Left ventricle myocardium inferior (tissue), 1 donor: ENCODE results near the gene CAPN2. TPM values are rescaled to one million over a fixed set of nuclear protein-coding genes. Genes with fewer than 3 reads are reported as not detected.
"Not testable (repeated sequence)": the region's sequence is repeated elsewhere in the genome, so short reads cannot be mapped to it uniquely, and the experiment has no call there.

Experiments used
- DNase-seq: peaks from one replicate; pipeline ENCODE4 v3.0.0-alpha.2; 2020
- H3K27ac ChIP-seq: fragments of 200-600 bp; replicated peaks from 2 replicates; pipeline ENCODE4 v1.8.0; 2021
- H3K27me3 ChIP-seq: fragments of 200-600 bp; 2 replicates; pipeline ENCODE4 v1.8.0; 2021; ENCODE audit warnings: low read depth
- H3K36me3 ChIP-seq: fragments of 200-600 bp; 2 replicates; pipeline ENCODE4 v1.8.0; 2021
- H3K4me1 ChIP-seq: fragments of 200-600 bp; 2 replicates; pipeline ENCODE4 v1.8.0; 2021
- H3K4me3 ChIP-seq: fragments of 200-600 bp; 2 replicates; pipeline ENCODE4 v1.8.0; 2021; ENCODE audit warnings: mild to moderate bottlenecking, moderate library complexity
- H3K9me3 ChIP-seq: fragments of 200-600 bp; replicated peaks from 2 replicates; pipeline ENCODE4 v1.8.0; 2021
- intact Hi-C: fragments of 100-400 bp; cut with micrococcal nuclease; formaldehyde crosslinking; loops from one replicate; pipeline ENCODE4 v1.11.0; 2022
- total RNA-seq: library from RNA; stranded (reverse); fragmentation: NEBNext Ultra II Directional; extraction: Animal tissue kit (Norgen Biotek cat#: 25700); gene quantifications from one replicate; pipeline ENCODE4 v1.2.1, GENCODE V29; 2021
- TF ChIP-seq, protein P1 (sequence below): fragments of 200-600 bp; IDR thresholded peaks from 2 replicates; pipeline ENCODE4 v1.8.0; 2021; ENCODE audit warnings: antibody characterized with exemption, mild to moderate bottlenecking, borderline replicate concordance
- donor health status: DM: no; HTN: yes; CAD: no; lungs with severe emphysema.

CAPN2 gene
- total RNA-seq, 1 donor from 2014 or later: 65.3 TPM

DNA sequence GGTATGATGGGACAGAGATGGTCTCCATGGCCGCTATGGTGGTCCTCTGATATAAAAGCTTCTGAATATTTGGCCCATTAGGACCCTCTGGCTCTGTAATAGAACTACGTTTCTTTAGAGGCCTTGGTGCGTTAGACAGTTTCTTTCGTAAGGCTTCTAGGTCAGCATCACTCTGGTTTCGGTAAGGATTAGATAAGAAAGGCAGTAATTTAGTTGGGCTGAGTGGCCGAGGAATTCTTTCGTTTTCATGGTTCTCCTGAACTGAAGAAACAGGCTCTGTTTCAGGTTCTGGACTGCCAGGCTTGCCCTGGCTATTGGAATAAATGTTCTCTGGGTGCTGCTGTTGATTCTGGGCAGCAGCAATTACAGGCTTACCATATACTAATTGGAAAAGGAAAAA is 83.9 kb downstream of the CAPN2 start:
- no peaks in the 10 kb centered on the region for H3K4me1 ChIP-seq
- no peak for DNase-seq
- peaks cover 84% of the 10 kb centered on the region for H3K36me3 ChIP-seq
- no peaks in the 10 kb centered on the region for H3K27me3 ChIP-seq
- no peak overlapping the region for H3K27ac ChIP-seq
- intact Hi-C loops: no loop called here
- H3K4me3 ChIP-seq: no peak overlapping the region
- TF ChIP-seq, protein P1, sequence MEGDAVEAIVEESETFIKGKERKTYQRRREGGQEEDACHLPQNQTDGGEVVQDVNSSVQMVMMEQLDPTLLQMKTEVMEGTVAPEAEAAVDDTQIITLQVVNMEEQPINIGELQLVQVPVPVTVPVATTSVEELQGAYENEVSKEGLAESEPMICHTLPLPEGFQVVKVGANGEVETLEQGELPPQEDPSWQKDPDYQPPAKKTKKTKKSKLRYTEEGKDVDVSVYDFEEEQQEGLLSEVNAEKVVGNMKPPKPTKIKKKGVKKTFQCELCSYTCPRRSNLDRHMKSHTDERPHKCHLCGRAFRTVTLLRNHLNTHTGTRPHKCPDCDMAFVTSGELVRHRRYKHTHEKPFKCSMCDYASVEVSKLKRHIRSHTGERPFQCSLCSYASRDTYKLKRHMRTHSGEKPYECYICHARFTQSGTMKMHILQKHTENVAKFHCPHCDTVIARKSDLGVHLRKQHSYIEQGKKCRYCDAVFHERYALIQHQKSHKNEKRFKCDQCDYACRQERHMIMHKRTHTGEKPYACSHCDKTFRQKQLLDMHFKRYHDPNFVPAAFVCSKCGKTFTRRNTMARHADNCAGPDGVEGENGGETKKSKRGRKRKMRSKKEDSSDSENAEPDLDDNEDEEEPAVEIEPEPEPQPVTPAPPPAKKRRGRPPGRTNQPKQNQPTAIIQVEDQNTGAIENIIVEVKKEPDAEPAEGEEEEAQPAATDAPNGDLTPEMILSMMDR: no peak
- no peaks in the 10 kb centered on the region for H3K9me3 ChIP-seq

DNA sequence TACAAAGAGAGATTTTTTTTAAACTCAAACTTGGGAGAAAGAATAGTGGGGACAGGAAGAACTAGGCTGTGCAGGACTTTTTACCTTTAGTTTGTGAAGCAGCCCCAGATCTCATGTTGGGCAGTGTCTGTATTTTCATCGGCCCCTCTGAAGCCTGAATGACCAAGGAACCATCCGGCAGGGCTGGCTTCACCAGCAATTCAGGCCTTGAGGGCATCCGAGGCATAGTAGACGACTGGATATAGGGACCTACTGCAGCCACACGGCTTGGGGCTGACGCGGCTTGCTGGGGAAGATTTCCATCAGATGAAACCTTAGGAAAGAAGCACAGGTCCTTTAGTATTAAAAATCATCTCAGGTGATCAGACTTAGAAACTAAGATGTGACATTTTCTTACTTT is 89.7 kb downstream of the CAPN2 start:
- no peaks in the 10 kb centered on the region for H3K9me3 ChIP-seq
- H3K4me1 ChIP-seq: peaks cover 5% of the 10 kb centered on the region
- H3K27ac ChIP-seq: no peak overlapping the region
- DNase-seq: no peak
- TF ChIP-seq, protein P1: no peak
- no peaks in the 10 kb centered on the region for H3K27me3 ChIP-seq
- H3K4me3 ChIP-seq: no peak overlapping the region
- H3K36me3 ChIP-seq: peaks cover 93% of the 10 kb centered on the region
- intact Hi-C loops: no loop called here

DNA sequence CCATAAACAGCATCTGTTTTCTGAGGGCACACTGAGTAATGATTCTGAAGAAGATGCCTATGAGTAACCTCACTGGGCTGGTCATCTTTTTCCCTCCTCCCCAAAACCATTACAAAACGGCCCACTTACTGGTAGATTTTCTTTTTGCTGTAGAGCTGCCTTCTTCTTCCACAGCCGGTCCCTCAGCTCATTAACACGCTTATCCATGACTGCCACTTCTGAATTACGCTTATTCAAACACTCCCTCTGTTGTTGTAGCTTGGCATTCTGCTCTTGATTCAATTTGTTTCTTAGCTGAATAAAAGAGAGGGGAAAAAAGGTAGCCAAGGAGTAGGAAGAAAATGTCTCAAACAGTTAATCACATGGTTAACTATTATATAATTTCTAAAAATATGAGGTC is 90.3 kb downstream of the CAPN2 start:
- TF ChIP-seq, protein P1: no peak
- peaks cover 91% of the 10 kb centered on the region for H3K36me3 ChIP-seq
- DNase-seq: no peak
- no peaks in the 10 kb centered on the region for H3K27me3 ChIP-seq
- H3K9me3 ChIP-seq: peaks cover 3% of the 10 kb centered on the region
- intact Hi-C loops: no loop called here
- no peak overlapping the region for H3K4me3 ChIP-seq
- no peak overlapping the region for H3K27ac ChIP-seq
- H3K4me1 ChIP-seq: peaks cover 5% of the 10 kb centered on the region

DNA sequence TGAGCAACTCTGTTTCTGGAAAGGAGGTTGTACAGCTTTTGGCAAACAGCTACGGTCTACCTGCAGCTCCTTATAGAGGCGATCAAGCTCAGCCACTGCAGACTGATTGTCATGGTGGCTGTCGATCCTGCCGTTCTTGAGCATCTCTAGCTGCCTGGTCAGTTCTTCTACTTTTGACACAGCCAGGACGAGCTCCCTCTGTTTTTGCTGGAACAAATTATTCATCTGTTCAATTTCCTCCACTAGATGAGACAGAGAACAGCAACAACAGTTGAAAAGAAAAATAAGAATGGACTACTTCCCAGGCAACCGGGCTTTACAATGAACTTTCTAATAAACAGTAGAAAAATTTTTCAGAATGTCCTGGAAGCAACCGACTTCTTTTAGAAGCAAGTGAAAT is 90.9 kb downstream of the CAPN2 start:
- no peak overlapping the region for H3K27ac ChIP-seq
- peaks cover 85% of the 10 kb centered on the region for H3K36me3 ChIP-seq
- H3K4me3 ChIP-seq: no peak overlapping the region
- intact Hi-C loops: no loop called here
- TF ChIP-seq, protein P1: no peak
- no peak for DNase-seq
- peaks cover 5% of the 10 kb centered on the region for H3K4me1 ChIP-seq
- H3K9me3 ChIP-seq: peaks cover 3% of the 10 kb centered on the region
- no peaks in the 10 kb centered on the region for H3K27me3 ChIP-seq

DNA sequence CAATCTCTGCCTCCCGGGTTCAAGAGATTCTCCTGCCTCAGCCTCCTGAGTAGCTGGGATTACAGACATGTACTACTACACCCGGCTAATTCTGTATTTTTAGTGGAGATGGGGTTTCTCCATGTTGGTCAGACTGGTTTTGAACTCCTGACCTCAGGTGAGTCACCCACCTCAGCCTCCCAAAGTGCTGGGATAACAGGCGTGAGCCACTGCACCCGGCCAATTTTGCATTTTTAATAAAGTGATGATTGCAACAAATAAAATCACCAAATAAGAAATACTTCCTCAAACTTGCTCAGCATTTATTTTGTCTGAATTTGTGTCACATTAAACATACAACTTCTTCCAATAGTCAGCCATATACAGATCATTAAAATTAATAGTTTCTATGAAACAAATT is 97.6 kb downstream of the CAPN2 start:
- H3K27me3 ChIP-seq, H3K27ac ChIP-seq, H3K9me3 ChIP-seq, intact Hi-C loops, H3K4me3 ChIP-seq, DNase-seq: not testable (repeated sequence)
- Histone ChIP-seq H3K36me3 (peaks cover 64% of the 10 kb centered on the region), H3K4me1 (peaks cover 11% of the 10 kb centered on the region)

DNA sequence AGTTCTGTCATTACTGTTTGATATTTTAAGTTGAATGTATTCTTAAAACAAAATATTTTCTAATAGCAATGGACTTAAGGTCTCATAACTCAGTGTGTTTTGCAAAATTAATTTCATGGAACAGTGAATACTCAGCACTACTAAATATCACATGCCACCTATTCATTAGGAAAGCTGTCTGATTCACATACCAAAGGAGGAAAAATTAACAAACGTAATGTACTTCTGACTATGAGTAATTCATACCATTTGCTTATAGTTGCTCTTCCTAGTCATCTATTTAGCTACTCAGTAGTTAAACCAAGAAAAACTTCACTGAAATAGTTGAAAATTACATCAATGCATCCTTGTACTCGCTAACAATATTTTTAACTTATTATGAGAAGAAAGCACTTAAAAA is 98.2 kb downstream of the CAPN2 start:
- intact Hi-C loops: no loop called here
- H3K36me3 ChIP-seq: peaks cover 59% of the 10 kb centered on the region

More for the DNA sequence above, 98.2 kb downstream of the CAPN2 start:
- no peak for DNase-seq
- Histone ChIP-seq H3K27ac (no peak overlapping the region), H3K4me3 (no peak overlapping the region), H3K27me3 (no peaks in the 10 kb centered on the region), H3K9me3 (peaks cover 3% of the 10 kb centered on the region), H3K4me1 (peaks cover 17% of the 10 kb centered on the region)
- TF ChIP-seq, protein P1: no peak
